ENCODE results near the gene CA9. TPM values are rescaled to one million over a fixed set of nuclear protein-coding genes. Genes with fewer than 3 reads are reported as not detected.

Gene CA9
- total RNA-seq, 1 experiment from 2014 or later, result 0.40 TPM

DNA sequence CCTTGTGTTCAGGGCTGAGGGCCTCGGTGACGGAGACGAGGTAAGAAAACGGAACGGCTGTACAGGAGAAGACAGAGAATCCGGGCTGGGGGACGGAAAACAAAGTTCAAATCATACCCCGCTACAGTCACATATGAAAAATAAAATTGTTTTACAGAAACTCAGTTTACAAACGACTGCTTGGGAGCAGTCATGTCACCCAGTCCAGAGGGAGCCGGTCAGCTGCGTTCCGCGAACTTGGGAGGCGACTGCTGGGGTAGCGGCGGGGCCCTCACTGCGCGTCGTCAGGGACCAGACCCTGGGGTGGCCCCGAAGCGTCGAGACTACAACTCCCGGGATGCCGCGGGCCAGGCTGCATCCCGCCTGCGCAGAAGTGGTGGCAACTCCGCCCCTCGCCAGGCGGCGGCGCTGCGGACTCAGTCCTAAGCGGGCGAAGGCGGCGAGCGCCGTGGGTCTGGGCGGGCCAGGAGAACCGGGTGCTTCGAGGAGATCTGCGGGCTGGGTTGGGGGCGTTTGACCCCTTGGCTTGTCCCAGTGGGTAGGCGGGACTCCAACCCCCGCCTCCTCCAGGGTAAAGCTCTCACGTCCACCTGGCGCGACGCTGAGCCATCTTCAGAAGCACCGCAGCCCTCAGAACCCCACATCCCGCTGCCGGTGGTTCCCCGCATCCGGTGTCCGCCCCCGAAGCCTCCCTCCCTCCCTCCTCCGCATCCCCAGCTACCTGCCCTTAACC is 27.0 kb upstream of the CA9 start:
- DNase-seq, result peak; percentile 98
- H3K27me3 ChIP-seq, result no peaks in the 10 kb centered on the region
- peak overlapping the region; percentile 57 for H3K4me3 ChIP-seq
- H3K36me3 ChIP-seq, result peaks cover 3% of the 10 kb centered on the region
- no peaks in the 10 kb centered on the region for H3K9me3 ChIP-seq

DNA sequence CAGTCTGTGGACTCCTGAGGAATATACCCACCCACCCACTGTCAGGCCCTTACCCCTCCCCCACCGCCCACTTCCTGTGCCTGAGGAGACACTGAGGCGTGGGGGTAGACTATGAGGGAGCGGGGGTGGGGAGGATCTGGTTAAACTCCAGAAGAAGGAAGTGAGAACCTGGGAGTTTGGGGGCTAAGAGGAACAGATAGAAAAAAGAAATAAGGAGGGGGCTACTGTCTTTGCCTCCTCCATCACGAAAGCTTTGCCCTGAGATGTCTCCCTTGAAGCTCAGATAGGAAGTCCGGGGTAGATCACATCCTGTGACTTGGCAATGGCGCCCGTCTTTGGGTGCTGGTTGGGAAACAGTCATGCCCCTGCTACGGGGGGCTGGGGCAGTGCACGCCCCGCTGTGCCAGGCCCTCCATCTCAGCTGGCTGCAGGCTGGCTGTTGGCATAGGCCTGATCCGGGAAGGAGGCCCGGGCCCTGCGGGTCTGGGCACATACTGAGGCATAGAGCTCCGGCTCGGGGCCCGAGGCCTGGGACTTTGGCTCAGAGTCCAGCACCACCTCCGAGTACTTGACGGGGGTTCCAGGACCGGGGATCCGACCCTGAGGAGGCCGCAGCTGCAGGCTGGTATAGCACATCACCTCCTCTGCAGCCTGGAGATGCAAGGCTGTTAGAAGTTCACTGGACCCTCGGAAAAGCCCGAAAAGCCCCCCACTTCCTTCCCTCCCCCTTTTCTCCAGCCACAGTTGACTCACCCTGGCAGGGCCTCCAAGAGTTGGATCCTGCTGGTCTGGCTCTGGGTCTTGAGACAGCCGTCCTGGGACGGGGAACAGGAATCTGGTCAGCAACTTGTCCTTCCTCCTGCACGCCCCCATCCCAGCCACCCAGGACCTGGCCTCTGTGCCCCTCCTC is 24.0 kb upstream of the CA9 start:
- H3K4me3 ChIP-seq, result peak overlapping the region; percentile 11
- H3K9me3 ChIP-seq, result no peaks in the 10 kb centered on the region
- peak; percentile 100 for DNase-seq
- no peaks in the 10 kb centered on the region for H3K27me3 ChIP-seq
- no peaks in the 10 kb centered on the region for H3K36me3 ChIP-seq

DNA sequence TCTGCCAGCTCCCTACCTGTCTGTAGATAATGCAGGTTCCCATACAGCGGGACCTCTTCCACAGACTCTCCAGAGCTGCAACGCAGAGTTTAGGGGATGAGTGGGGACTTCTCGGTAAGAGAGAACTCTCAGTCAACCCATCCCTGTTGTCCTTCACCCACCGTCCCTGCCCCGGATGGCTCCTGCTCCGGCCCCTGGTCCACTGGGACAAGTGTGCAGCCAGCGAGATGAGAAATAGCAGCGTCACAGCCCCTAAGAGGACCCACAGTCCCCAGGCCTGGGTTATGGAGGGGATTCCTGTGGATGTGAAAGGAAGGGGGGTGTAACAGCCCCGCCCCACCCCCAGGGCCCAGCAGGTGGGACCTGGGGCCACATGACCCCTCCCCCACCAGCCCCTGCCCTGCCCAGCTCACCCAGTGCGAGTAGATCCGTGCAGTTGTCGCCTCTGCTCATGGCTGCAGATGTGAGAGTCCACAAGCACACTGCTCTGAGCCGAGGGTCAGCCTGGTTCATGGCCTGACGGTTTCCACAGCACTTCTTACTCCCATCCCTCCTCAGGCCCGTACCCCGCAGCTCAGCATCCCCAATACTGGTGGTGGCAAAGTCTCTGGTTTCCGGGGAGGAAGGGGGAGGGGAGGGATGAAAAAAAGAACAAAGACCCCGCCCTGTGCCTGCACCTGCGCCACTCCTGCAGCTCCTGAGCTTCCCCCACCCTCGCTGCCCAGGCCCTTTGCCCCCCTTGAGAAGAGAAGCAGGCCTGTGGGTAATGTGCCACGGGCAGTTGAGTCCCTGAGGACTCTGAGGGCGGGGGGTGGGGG is 23.2 kb upstream of the CA9 start, which contains the start of gene SIT1:
SIT1 (minus strand) TSS at position 591 of the 818 bp plus-strand sequence; CDS start at position 513, 78 bp downstream.
- DNase-seq, result no peak
- Histone ChIP-seq H3K36me3 (no peaks in the 10 kb centered on the region), H3K4me3 (peak within 1 kb of the TSS; percentile 11), H3K9me3 (no peaks in the 10 kb centered on the region), H3K27me3 (no peaks in the 10 kb centered on the region)

DNA sequence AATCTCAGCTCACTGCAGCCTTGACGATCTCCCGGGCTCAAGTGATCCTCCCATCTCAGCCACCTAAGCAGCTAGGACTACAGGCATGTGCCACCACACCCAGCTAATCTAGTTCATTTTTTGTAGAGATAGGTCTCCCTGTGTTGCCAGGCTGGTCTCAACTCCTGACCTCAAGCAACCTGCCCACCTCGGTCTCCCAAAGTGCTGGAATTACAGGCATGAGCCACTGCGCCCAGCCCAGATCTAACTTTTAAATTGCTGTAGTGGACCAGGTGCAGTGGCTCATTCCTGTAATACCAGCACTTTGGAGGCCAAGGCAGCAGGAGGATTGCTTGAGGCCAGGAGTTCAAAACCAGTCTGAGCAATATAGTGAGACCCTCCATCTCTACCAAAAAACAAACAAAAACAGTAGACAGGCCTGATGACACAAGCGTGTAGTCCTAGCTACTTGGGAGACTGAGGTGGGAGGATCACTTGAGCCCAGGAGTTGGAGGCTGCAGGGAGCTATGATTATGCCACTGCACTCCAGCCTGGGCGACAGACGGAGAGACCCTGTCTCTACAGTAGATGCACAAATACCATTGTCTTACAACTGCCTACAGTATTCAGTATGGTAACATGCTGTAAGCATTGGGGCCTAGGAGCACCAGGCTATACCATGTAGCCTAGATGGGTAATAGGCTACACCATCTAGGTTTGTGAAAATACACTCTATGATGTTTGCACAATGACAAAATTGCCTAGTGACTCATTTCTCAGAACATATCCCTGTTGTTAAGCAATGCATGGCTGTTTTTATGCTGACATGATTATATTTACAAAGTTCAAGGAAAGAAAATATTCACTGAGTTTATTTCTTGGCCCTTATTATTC is 21.5 kb upstream of the CA9 start:
- Histone ChIP-seq H3K4me3 (no peak overlapping the region), H3K9me3 (no peaks in the 10 kb centered on the region), H3K36me3 (no peaks in the 10 kb centered on the region), H3K27me3 (no peaks in the 10 kb centered on the region)
- DNase-seq, result peak; percentile 56

DNA sequence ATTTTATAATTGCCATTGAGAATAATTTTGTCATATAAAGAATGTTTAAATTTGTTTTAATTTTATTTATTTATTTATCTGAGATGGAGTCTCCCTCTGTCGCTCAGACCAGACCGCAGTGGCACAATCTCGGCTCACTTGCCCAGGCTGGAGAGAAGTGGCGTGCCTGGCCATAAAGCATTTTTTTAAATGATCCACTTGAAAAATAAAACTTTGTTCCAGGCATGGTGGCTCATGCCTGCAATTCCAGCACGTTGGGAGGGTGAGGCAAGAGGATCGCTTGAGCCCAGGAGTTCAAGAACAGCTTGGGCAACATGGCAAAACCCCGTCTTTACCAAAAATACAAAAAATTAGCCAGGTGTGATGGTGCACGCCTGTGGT is 20.9 kb upstream of the CA9 start:
- DNase-seq, result peak; percentile 81
- Histone ChIP-seq H3K4me3 (no peak overlapping the region), H3K27me3 (no peaks in the 10 kb centered on the region), H3K9me3 (no peaks in the 10 kb centered on the region), H3K36me3 (no peaks in the 10 kb centered on the region)

DNA sequence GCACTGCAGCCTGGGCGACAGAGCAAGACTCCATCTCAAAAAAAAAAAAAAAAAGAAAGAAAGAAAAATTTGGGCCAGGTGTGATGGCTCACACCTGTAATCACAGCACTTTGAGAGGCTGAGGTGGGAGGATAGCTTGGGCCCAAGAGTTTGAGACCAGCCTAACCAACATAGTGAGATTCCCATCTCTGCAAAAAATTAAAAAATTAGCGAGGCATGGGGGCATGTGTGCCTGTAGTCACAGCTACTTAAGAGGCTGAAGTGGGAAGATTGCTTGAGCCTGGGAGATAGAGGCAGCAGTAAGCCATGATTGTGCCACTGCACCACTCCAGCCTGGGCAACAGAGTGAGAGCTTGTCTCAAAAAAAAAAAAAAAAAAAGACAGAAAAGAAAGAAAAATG is 20.1 kb upstream of the CA9 start:
- H3K27me3 ChIP-seq, result no peaks in the 10 kb centered on the region
- no peaks in the 10 kb centered on the region for H3K9me3 ChIP-seq
- no peak for DNase-seq
- H3K36me3 ChIP-seq, result peaks cover 3% of the 10 kb centered on the region
- no peak overlapping the region for H3K4me3 ChIP-seq

DNA sequence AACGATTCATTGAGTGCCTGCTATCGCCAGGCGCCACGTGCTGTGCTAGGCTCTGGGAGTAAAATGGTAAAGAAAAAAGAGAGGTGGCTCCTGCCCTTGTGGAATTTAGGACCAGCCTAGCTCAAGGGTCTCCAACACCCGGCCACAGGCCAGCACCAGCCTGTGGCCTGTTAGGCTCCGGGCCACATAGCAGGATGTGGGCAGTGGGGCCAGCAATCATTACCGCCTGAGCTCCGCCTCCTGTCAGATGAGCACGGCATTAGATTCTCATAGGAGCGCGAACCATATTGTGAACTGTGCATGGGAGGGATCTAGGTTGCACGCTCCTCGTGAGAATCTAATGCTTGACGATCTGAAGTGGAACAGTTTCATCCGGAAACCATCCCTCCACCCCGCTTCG is 17.4 kb upstream of the CA9 start:
- Histone ChIP-seq H3K36me3 (peaks cover 29% of the 10 kb centered on the region), H3K9me3 (no peaks in the 10 kb centered on the region), H3K27me3 (no peaks in the 10 kb centered on the region), H3K4me3 (no peak overlapping the region)
- DNase-seq, result no peak

DNA sequence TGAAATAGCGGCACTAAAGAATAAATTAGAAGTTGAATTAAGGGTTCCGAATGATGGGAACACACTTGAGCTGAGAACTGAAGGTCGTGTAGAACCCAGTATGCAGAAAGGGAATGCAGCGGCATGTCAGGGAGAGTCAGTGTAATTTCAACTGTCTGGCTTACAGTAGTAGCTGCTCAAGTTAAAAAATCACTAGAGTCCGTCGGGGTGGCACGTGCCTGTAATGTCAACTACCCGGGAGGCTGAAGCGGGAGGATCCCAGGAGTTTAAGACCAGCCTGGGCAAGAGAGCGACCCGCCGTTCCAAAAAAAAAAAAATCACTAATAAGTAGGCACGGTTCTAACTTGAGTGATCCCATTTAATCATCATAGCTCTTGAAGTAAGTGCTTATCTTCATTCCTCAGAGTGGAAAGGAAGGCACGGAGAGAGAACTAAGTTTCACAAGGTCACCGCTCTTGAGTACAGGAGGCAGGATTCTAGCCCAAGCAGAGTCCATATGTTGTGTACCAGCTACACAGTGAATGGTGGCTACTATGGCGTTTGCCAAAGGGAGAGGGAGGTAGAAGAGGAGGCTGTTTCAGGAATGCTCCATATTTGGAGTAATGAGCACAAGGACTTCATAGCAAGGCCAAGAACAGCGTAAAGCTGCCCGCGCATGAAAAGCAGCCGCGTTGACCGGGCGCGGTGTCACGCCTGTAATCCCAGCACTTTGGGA is 16.7 kb upstream of the CA9 start:
- no peaks in the 10 kb centered on the region for H3K27me3 ChIP-seq
- no peaks in the 10 kb centered on the region for H3K9me3 ChIP-seq
- H3K4me3 ChIP-seq, result peak overlapping the region; percentile 26
- no peak for DNase-seq
- H3K36me3 ChIP-seq, result peaks cover 36% of the 10 kb centered on the region

DNA sequence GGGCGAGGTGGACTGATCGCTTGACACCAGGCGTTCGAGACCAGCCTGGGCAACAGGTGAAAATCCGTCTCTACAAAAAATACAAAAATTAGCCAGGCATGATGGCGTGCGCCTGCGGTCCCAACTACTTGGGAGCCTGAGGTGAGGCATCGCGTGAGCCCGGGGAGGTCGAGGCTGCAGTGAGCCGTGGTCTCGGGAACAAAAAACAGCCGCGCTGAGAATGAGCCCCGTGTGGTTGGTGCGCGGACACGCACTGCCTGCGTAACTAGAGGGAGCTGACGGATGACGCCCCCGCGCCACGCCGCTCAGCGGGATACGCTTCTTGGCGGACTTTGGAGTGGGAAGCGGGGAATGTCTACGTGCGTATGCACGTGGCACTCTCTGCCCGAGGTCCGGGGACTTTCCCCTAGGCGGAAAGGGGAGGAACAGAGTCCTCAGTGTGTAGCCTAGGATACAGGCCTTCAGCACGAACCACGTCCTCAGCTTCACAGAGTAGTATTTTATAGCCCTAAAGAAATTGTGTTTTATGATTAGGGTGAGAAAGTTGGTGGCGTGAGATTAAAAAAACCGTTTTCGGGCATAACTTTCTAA is 16.1 kb upstream of the CA9 start, which contains the start of gene RMRP:
RMRP (minus strand) TSS at position 474 of the 591 bp plus-strand sequence.
- H3K4me3 ChIP-seq, result peak within 1 kb of the TSS; percentile 83
- peaks cover 42% of the 10 kb centered on the region for H3K36me3 ChIP-seq
- peak; percentile 100 for DNase-seq
- no peaks in the 10 kb centered on the region for H3K9me3 ChIP-seq
- H3K27me3 ChIP-seq, result no peaks in the 10 kb centered on the region

DNA sequence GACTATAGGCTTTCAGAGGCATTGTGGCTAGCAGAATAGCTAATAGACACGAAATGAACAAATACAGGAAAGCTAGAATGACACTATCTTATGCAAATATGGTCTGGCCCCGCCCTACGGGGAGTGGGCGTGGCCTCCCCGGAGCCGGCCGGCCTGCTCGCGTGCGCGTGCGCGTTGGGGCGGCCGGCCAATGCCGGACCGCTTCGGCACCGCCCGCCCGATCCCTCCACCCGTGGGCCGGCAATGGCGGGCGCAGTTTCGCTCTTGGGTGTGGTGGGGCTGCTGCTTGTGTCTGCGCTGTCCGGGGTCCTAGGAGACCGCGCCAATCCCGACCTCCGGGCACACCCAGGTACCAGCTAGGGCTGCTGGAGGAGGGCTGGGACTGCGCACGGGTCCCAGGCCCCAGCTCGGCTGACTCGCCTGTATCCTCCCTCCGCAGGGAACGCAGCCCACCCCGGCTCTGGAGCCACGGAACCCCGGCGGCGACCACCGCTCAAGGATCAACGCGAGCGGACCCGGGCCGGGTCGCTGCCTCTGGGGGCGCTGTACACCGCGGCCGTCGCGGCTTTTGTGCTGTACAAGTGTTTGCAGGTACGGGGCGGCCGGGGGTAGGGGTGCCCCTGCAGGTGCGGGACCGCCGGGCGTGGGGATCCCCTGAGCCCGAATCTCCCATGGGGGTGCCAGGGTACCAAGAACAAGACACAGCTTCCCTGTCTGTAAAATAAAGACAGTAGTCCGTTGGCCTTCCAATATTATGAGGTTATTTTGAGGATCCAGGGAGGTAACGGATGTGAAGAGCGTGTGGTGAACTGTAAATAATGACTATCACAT is 15.4 kb upstream of the CA9 start, which contains the start of gene CCDC107:
CCDC107 (plus strand) TSS at position 156 of the 831 bp plus-strand sequence; CDS start at position 244, 88 bp downstream.
- DNase-seq, result peak; percentile 94
- H3K27me3 ChIP-seq, result no peaks in the 10 kb centered on the region
- H3K9me3 ChIP-seq, result no peaks in the 10 kb centered on the region
- H3K36me3 ChIP-seq, result peaks cover 49% of the 10 kb centered on the region
- peak within 1 kb of the TSS; percentile 83 for H3K4me3 ChIP-seq

DNA sequence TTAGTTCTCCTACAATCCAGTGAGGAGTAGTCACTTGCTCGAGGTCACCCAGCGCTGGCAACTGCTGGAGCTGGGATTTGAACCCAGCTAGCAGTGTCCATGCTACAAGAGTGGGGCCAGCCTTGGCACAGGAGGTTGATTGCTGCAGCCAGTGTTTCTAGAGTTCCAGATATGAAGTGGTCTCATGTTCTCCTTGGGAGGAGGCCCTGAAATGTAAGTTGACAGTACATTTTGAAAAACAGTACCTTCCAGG is 14.8 kb upstream of the CA9 start:
- H3K9me3 ChIP-seq, result no peaks in the 10 kb centered on the region
- peak overlapping the region; percentile 83 for H3K4me3 ChIP-seq
- peak; percentile 90 for DNase-seq
- no peaks in the 10 kb centered on the region for H3K27me3 ChIP-seq
- H3K36me3 ChIP-seq, result peaks cover 55% of the 10 kb centered on the region

DNA sequence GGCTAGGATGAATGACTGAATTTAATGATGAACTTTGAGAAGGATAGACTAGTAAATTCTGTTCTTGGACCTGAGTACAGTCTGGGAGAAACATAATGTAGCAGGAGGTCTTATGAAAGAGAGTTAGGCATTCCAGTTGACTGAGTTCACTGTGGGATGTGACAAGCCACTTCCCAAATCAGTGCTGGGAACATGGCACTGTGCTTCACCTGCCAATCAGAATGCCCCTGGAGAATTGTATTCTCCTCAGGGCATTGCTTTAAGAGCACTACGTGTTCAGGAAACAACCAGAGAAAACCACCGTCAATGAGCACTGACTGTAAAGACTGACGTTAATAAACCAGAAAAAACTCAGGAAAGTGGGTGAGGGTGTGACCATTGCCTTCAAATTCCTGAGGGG is 14.4 kb upstream of the CA9 start:
- Histone ChIP-seq H3K9me3 (no peaks in the 10 kb centered on the region), H3K27me3 (no peaks in the 10 kb centered on the region), H3K36me3 (peaks cover 59% of the 10 kb centered on the region), H3K4me3 (peak overlapping the region; percentile 83)
- peak; percentile 51 for DNase-seq

DNA sequence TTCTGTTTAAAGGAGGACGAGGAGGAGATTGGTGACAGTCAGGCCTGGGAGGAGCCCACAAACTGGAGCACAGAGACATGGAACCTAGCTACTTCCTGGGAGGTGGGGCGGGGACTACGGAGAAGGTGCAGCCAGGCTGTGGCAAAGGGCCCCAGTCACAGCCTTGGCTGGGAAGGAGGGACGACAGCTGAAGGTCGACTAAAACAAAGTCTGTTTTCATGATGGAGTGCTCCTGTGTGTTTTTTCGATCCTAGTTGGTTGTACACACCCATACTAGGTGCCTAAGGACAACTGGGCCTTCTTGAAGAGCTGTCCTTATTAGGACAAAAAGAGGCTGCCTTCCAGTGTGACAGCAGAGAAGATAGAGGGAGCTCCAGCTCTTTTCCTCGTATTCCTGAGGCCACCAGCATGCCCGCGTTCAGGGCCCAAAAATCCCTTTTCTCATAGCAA is 12.7 kb upstream of the CA9 start:
- Histone ChIP-seq H3K27me3 (no peaks in the 10 kb centered on the region), H3K36me3 (peaks cover 62% of the 10 kb centered on the region), H3K4me3 (no peak overlapping the region), H3K9me3 (no peaks in the 10 kb centered on the region)
- DNase-seq, result no peak

DNA sequence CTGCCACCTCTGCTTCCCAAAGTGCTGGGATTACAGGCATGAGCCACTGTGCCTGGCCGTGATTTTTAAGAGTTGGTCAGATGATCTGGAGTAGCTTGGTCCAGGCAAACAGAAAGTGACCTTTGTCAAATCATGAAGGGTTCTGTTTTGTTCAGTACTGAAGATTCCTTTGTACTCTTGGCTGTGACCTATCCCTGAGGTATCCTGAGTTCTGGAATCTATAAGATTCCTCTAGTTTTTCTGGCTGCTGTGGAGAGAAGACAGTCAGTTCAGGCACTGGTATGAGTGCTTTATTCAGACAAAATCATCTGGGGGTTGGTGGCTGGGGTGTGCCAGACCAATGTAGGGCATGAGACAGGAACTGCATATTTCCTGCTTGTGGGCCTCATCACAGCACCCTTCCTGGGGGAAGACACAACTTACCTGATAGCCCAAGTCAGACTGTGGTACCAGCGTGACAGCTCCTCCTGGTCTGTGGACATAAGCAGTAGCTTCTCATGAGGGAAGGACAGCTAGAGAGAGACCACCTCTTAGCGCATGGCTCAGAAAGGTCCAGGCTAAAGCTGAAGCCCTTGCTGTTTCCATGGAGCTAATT is 11.9 kb upstream of the CA9 start:
- DNase-seq, result no peak

More for the DNA sequence above, 11.9 kb upstream of the CA9 start:
- Histone ChIP-seq H3K27me3 (no peaks in the 10 kb centered on the region), H3K36me3 (peaks cover 62% of the 10 kb centered on the region), H3K9me3 (no peaks in the 10 kb centered on the region), H3K4me3 (no peak overlapping the region)

Data from MG63 (cell line).